DND-41 (cell line): ENCODE measurements around the gene NAA10.

Experiments used
- ATAC-seq: fragments of 200-7000 bp; cut with Tn5 transposase; 3 replicates; pipeline ENCODE4 v1.9.1; 2021; ENCODE audit warnings: low read depth; ENCODE audit not compliant: insufficient read depth
- DNase-seq: peaks from one replicate; pipeline ENCODE4 v3.0.0-alpha.2; 2020
- H2AFZ ChIP-seq: 2 replicates; pipeline ENCODE4 v1.6.0; 2012; ENCODE audit warnings: low read depth, low read length
- H3K27ac ChIP-seq: 2 replicates; pipeline ENCODE4 v1.5.1; 2012; ENCODE audit warnings: low read length, inconsistent platforms
- H3K27me3 ChIP-seq: fragments of 200-600 bp; sonication (generic); 2 replicates; pipeline ENCODE4 v1.6.0; 2012; ENCODE audit warnings: low read length, mild to moderate bottlenecking, inconsistent platforms; ENCODE audit not compliant: insufficient read depth, poor library complexity
- H3K36me3 ChIP-seq: 2 replicates; pipeline ENCODE4 v1.5.1; 2012; ENCODE audit warnings: low read length, inconsistent platforms; ENCODE audit not compliant: insufficient read depth
- H3K4me1 ChIP-seq: 2 replicates; pipeline ENCODE4 v1.5.1; 2012; ENCODE audit warnings: mild to moderate bottlenecking, low read length; ENCODE audit not compliant: insufficient read depth
- H3K4me2 ChIP-seq: 2 replicates; pipeline ENCODE4 v1.6.0; 2012; ENCODE audit warnings: mild to moderate bottlenecking, moderate library complexity, low read length, inconsistent platforms; ENCODE audit not compliant: insufficient read depth
- H3K4me3 ChIP-seq, 2 experiments: fragments of 200-600 bp in 1 of 2; shearing (Covaris generic) in 1 of 2; 2 replicates each; pipeline ENCODE4 v1.5.1; 2012 to 2016; ENCODE audit warnings: inconsistent platforms in 2 of 2, low read length in 2 of 2, mild to moderate bottlenecking in 2 of 2, low read depth in 1 of 2, moderate library complexity in 1 of 2
- H3K79me2 ChIP-seq: 2 replicates; pipeline ENCODE4 v1.6.0; 2012; ENCODE audit warnings: low read length, inconsistent platforms; ENCODE audit not compliant: insufficient read depth
- H3K9ac ChIP-seq: 2 replicates; pipeline ENCODE4 v1.6.0; 2012; ENCODE audit warnings: low read depth, mild to moderate bottlenecking, inconsistent platforms, low read length, moderate library complexity
- H3K9me3 ChIP-seq: 2 replicates; pipeline ENCODE4 v1.5.1; 2012; ENCODE audit warnings: low read length, moderate library complexity, mild to moderate bottlenecking, inconsistent platforms; ENCODE audit not compliant: insufficient read depth, severe bottlenecking
- H4K20me1 ChIP-seq: 2 replicates; pipeline ENCODE4 v1.6.0; 2012; ENCODE audit warnings: low read length; ENCODE audit not compliant: insufficient read depth
- EZH2 ChIP-seq: IDR thresholded peaks from 3 replicates; pipeline ENCODE4 v1.6.1; 2012; ENCODE audit warnings: borderline replicate concordance, low read depth, mild to moderate bottlenecking, moderate library complexity, low read length, inconsistent platforms; ENCODE audit not compliant: severe bottlenecking
- TF ChIP-seq, protein P1 (sequence below): IDR thresholded peaks from 2 replicates; pipeline ENCODE4 v1.5.1; 2012; ENCODE audit warnings: borderline replicate concordance, low read length, moderate library complexity, mild to moderate bottlenecking; ENCODE audit not compliant: poor library complexity, severe bottlenecking; ENCODE audit errors: extremely low read depth

NAA10 gene

DNA sequence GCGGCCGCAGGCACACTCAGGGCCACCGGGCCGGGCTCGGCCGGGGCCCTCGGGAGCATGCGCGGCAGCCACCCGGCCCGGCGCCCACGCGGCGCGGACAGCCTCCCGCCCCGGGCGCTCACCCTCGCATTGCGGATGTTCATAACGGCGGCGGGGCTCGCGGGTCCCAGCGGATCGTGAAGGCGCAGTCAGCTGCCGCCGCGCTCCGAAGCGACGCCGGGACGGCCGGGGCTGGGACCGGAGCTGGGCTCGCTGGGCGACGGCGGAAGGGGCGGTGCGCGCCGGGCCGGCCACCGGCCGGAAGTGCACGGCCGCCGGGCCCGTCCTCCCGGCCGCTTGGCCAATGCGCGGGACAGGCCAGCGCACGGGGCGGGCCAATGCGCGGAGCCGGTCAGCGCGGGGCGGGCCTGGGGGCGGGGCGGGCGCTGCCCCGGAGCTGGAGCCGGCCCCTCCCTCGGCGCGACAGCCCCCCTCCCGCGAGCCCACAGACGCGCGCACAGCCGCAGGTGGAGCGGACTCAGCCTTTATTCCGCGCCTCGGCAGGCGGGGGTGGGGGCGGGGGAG, at the start of gene NAA10:
TSS of gene NAA10 (minus strand) at position 276 of the 564 bp plus-strand sequence. CDS start at position 143, 133 bp downstream.
- H3K4me3 ChIP-seq: peak within 1 kb of the TSS; percentile 37 to 68; a peak in 3 of 4 replicates
- peak within 1 kb of the TSS; percentile 77 for H3K27ac ChIP-seq
- ATAC-seq (peak; percentile 73), DNase-seq (peak; percentile 76)
- no peaks in the 10 kb centered on the region for H3K9me3 ChIP-seq
- H2AFZ ChIP-seq: peak within 1 kb of the TSS; percentile 49
- peak within 1 kb of the TSS; percentile 63 for H3K4me2 ChIP-seq
- H4K20me1 ChIP-seq: no peaks in the 10 kb centered on the region
- peaks cover 34% of the 10 kb centered on the region for H3K36me3 ChIP-seq
- TF ChIP-seq, protein P1, sequence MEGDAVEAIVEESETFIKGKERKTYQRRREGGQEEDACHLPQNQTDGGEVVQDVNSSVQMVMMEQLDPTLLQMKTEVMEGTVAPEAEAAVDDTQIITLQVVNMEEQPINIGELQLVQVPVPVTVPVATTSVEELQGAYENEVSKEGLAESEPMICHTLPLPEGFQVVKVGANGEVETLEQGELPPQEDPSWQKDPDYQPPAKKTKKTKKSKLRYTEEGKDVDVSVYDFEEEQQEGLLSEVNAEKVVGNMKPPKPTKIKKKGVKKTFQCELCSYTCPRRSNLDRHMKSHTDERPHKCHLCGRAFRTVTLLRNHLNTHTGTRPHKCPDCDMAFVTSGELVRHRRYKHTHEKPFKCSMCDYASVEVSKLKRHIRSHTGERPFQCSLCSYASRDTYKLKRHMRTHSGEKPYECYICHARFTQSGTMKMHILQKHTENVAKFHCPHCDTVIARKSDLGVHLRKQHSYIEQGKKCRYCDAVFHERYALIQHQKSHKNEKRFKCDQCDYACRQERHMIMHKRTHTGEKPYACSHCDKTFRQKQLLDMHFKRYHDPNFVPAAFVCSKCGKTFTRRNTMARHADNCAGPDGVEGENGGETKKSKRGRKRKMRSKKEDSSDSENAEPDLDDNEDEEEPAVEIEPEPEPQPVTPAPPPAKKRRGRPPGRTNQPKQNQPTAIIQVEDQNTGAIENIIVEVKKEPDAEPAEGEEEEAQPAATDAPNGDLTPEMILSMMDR: no peak
- no peak for TF ChIP-seq EZH2
- H3K27me3 ChIP-seq: no peaks in the 10 kb centered on the region
- H3K79me2 ChIP-seq: peaks cover 37% of the 10 kb centered on the region
- peaks cover 52% of the 10 kb centered on the region for H3K4me1 ChIP-seq
- peak within 1 kb of the TSS; percentile 73 for H3K9ac ChIP-seq

DNA sequence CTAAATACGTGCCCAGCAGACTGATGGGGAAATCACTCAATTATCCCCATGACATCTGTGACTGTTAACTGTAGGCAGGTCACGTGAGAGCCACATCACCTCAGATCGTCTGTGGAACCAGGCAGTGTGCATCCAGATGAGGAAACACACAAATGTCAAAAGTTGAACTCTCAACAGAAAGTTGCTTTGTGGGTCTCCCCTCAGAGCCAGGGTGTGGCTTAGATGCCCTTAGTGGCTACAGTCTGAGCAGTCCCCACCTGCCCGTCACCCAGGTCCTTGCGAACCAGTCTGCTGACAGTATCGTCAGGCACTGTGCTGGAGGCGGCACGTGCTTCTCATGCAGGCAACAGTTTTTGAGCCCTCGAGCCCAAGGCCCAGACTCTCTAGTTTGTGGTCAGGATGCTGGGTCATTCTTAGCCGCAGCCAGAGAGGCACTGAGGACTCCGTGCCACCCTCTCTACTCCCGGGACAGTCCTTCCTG, 48.5 kb upstream of the NAA10 start:
- no peak overlapping the region for H3K4me2 ChIP-seq
- no peak for TF ChIP-seq EZH2
- TF ChIP-seq, protein P1: no peak
- peaks cover 12% of the 10 kb centered on the region for H3K79me2 ChIP-seq
- DNase-seq: no peak
- H3K27ac ChIP-seq: peak overlapping the region; percentile 88
- H3K9ac ChIP-seq: no peak overlapping the region
- peaks cover 9% of the 10 kb centered on the region for H3K36me3 ChIP-seq
- H3K4me3 ChIP-seq: no peak overlapping the region
- ATAC-seq: no peak
- no peak overlapping the region for H2AFZ ChIP-seq
- H3K9me3 ChIP-seq: no peaks in the 10 kb centered on the region
- H3K27me3 ChIP-seq: no peaks in the 10 kb centered on the region
- peaks cover 31% of the 10 kb centered on the region for H3K4me1 ChIP-seq
- no peaks in the 10 kb centered on the region for H4K20me1 ChIP-seq

DNA sequence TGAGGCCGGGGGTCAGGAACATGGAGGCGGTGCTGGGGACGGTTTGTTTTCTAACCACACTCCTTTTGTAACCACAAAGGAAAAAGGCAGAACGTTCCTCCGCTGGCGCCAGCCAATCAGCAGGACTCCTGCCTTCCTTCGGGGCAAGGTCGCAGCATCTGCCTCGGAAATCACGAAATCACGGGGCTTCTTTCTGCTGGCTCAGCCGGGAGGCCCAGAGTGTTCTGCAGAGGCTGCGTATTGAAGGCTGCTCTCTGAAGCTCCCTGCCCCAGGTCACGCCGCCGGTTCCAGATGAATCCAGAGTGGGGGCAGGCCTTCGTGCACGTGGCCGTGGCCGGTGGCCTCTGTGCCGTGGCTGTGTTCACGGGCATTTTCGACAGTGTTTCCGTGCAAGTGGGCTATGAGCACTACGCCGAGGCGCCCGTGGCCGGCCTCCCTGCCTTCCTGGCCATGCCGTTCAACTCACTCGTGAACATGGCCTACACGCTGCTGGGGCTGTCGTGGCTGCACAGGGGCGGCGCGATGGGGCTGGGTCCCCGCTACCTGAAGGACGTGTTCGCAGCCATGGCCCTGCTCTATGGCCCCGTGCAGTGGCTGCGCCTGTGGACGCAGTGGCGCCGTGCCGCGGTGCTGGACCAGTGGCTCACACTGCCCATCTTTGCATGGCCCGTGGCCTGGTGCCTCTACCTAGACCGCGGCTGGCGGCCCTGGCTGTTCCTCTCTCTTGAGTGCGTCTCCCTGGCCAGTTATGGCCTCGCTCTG, 47.1 kb upstream of the NAA10 start:
- H3K79me2 ChIP-seq: peaks cover 12% of the 10 kb centered on the region
- peak overlapping the region in 1 of 2 experiments; percentile 47; a peak in 2 of 4 replicates for H3K4me3 ChIP-seq
- peaks cover 31% of the 10 kb centered on the region for H3K4me1 ChIP-seq
- H2AFZ ChIP-seq: peak overlapping the region; percentile 66; the same call in 1 of the 2 replicates
- H3K9me3 ChIP-seq: no peaks in the 10 kb centered on the region
- peak overlapping the region; percentile 63 for H3K4me2 ChIP-seq
- ATAC-seq (peak; percentile 75), DNase-seq (peak; percentile 91)
- H3K36me3 ChIP-seq: peaks cover 9% of the 10 kb centered on the region
- TF ChIP-seq EZH2: no peak
- TF ChIP-seq, protein P1: no peak
- H3K27ac ChIP-seq: peak overlapping the region; percentile 96
- peak overlapping the region; percentile 60 for H3K9ac ChIP-seq
- H3K27me3 ChIP-seq: no peaks in the 10 kb centered on the region
- no peaks in the 10 kb centered on the region for H4K20me1 ChIP-seq
